WTC11 (cell line): Measurements from ENCODE around the gene KLK15. TPM values are rescaled to one million over a fixed set of nuclear protein-coding genes. Genes with fewer than 3 reads are reported as not detected.

Experiments
- ATAC-seq: fragments of 200-7000 bp; cut with Tn5 transposase; 2 replicates; pipeline ENCODE4 v1.10.0; 2021; ENCODE audit warnings: mild to moderate bottlenecking, moderate library complexity
- CTCF ChIA-PET: fragments of 300-600 bp; sonication (Branson Sonifier 250); formaldehyde crosslinking; loops from one replicate; lab custom pipeline; 2021; ENCODE audit warnings: antibody characterized with exemption; lab: Charles Lee
- POLR2A ChIA-PET: fragments of 350-600 bp; sonication (Branson Sonifier 250); formaldehyde crosslinking; loops from one replicate; lab custom pipeline; 2021; ENCODE audit warnings: antibody characterized with exemption; lab: Charles Lee
- DNase-seq: peaks from one replicate; pipeline ENCODE4 v3.0.0; 2021; ENCODE audit warnings: low spot score
- H3K27ac Mint-ChIP-seq: 2 replicates; pipeline ENCODE4 v1.8.0; 2021; ENCODE audit warnings: mixed read lengths
- H3K27me3 Mint-ChIP-seq: 2 replicates; pipeline ENCODE4 v1.8.0; 2021; ENCODE audit warnings: low read depth, mild to moderate bottlenecking, moderate library complexity, mixed read lengths
- H3K36me3 Mint-ChIP-seq: 2 replicates; pipeline ENCODE4 v1.8.0; 2021; ENCODE audit warnings: mixed read lengths
- H3K4me1 Mint-ChIP-seq: 2 replicates; pipeline ENCODE4 v1.8.0; 2022; ENCODE audit warnings: mixed read lengths
- H3K4me3 Mint-ChIP-seq: 2 replicates; pipeline ENCODE4 v1.8.0; 2021; ENCODE audit warnings: mild to moderate bottlenecking, moderate library complexity, mixed read lengths
- H3K9me3 Mint-ChIP-seq: 2 replicates; pipeline ENCODE4 v1.8.0; 2021; ENCODE audit warnings: mixed read lengths
- CREM ChIP-seq: sonication (generic); formaldehyde crosslinking; IDR thresholded peaks from 2 replicates; pipeline ENCODE4 v1.8.1; 2022; ENCODE audit warnings: mild to moderate bottlenecking, missing genetic modification reagents, moderate library complexity
- E2F1 ChIP-seq: sonication (generic); formaldehyde crosslinking; IDR thresholded peaks from 2 replicates; pipeline ENCODE4 v1.8.0; 2022; ENCODE audit warnings: mild to moderate bottlenecking, missing genetic modification reagents
- E2F4 ChIP-seq: sonication (generic); formaldehyde crosslinking; IDR thresholded peaks from 2 replicates; pipeline ENCODE4 v1.8.1; 2022; ENCODE audit warnings: low read depth, mild to moderate bottlenecking, moderate library complexity, missing genetic modification reagents, borderline replicate concordance
- FOXK1 ChIP-seq: sonication (generic); formaldehyde crosslinking; IDR thresholded peaks from 2 replicates; pipeline ENCODE4 v1.8.0; 2022; ENCODE audit warnings: mild to moderate bottlenecking, moderate library complexity, missing genetic modification reagents
- GTF2I ChIP-seq: fragments of 250-450 bp; sonication (Bioruptor Pico); conservative IDR thresholded peaks from 2 replicates; pipeline ENCODE4 v1.4.0; 2021; ENCODE audit warnings: mild to moderate bottlenecking
- HMGA2 ChIP-seq: fragments of 250-450 bp; sonication (Bioruptor Pico); IDR thresholded peaks from 2 replicates; pipeline ENCODE4 v1.4.0; 2021; ENCODE audit warnings: mild to moderate bottlenecking, moderate library complexity
- JUN ChIP-seq: sonication (generic); formaldehyde crosslinking; IDR thresholded peaks from 2 replicates; pipeline ENCODE4 v1.8.0; 2023; ENCODE audit warnings: mild to moderate bottlenecking, missing genetic modification reagents
- MAX ChIP-seq: sonication (generic); formaldehyde crosslinking; IDR thresholded peaks from 2 replicates; pipeline ENCODE4 v1.8.0; 2022; ENCODE audit warnings: mild to moderate bottlenecking, missing genetic modification reagents
- MYBL2 ChIP-seq: sonication (generic); formaldehyde crosslinking; IDR thresholded peaks from 2 replicates; pipeline ENCODE4 v1.8.1; 2023; ENCODE audit warnings: mild to moderate bottlenecking, moderate library complexity, missing genetic modification reagents
- NFYB ChIP-seq: sonication (generic); formaldehyde crosslinking; conservative IDR thresholded peaks from 2 replicates; pipeline ENCODE4 v1.8.0; 2022; ENCODE audit warnings: low read depth, missing genetic modification reagents
- NR1H2 ChIP-seq: sonication (generic); formaldehyde crosslinking; IDR thresholded peaks from 2 replicates; pipeline ENCODE4 v1.9.0; 2021; ENCODE audit warnings: mild to moderate bottlenecking, moderate library complexity, missing genetic modification reagents
- NR2C2 ChIP-seq: sonication (generic); formaldehyde crosslinking; IDR thresholded peaks from 2 replicates; pipeline ENCODE4 v1.8.0; 2022; ENCODE audit warnings: mild to moderate bottlenecking, missing genetic modification reagents
- SP1 ChIP-seq: sonication (generic); formaldehyde crosslinking; conservative IDR thresholded peaks from 2 replicates; pipeline ENCODE4 v1.8.1; 2022; ENCODE audit warnings: missing genetic modification reagents
- TEAD1 ChIP-seq: sonication (generic); formaldehyde crosslinking; IDR thresholded peaks from 2 replicates; pipeline ENCODE4 v1.8.0; 2022; ENCODE audit warnings: mild to moderate bottlenecking, missing genetic modification reagents
- ZNF219 ChIP-seq: sonication (generic); formaldehyde crosslinking; IDR thresholded peaks from 2 replicates; pipeline ENCODE4 v1.8.0; 2023; ENCODE audit warnings: missing genetic modification reagents, mild to moderate bottlenecking, borderline replicate concordance
- ZNF512 ChIP-seq: sonication (generic); formaldehyde crosslinking; IDR thresholded peaks from 2 replicates; pipeline ENCODE4 v1.8.1; 2022; ENCODE audit warnings: missing genetic modification reagents, borderline replicate concordance
- ZSCAN18 ChIP-seq: fragments of 250-450 bp; sonication (Bioruptor Pico); IDR thresholded peaks from 2 replicates; pipeline ENCODE4 v2.1.2; 2022; ENCODE audit warnings: mild to moderate bottlenecking, moderate library complexity
- total RNA-seq: library from RNA; stranded (reverse); gene quantifications from 3 replicates; pipeline ENCODE4 v1.2.3, GENCODE V29; 2021
- TF ChIP-seq, protein P1 (sequence below): sonication (generic); formaldehyde crosslinking; IDR thresholded peaks from 2 replicates; pipeline ENCODE4 v1.8.1; 2022; ENCODE audit warnings: mild to moderate bottlenecking, moderate library complexity, missing genetic modification reagents
- TF ChIP-seq, protein P2 (sequence below): sonication (generic); formaldehyde crosslinking; IDR thresholded peaks from 2 replicates; pipeline ENCODE4 v1.8.1; 2023; ENCODE audit warnings: mild to moderate bottlenecking, missing genetic modification reagents

The KLK15 gene
- total RNA-seq, 1 experiment from 2014 or later = not detected

DNA sequence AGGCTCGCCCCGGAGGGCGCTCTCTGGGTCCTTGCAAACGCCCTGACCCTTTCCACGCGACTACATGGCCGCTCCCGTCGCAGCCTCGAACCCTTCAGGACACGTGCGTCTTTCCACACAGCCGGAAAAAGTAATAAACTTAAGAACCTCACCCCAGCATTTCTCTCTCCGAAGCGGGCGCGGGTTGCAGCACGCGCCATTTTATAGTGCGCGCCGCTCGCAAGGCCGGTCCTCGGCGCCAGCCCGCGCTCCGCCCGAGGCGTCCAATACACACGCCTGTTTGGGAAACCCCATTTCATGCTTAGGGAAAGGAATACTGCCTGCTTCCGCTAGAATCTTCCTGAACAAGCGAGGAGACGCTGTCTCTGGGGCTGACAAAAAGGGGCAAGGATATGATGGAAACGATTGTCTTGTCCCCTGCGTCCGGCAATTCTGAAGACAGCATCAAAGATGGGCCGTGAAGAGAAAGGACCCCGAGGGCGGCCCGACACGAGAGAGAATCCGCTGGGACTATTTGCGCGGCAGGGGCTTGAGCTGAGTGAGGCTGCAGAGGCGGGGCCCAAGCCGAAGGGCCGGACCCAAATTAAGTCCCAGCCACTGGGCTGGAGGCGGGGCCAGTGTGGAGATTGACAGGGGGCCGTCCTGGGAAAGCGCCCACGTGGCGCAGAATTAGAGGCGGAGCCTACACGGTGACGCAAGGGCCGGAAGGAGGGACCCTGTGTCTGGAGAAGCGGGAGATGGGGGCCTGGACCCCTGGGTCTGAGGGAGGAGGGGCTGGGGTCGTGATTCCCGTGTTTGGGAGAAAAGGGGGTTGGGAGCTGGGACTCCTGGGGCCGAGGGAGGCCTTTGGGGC, 28.7 kb downstream of the KLK15 start (continued):
- TF ChIP-seq, protein P1, sequence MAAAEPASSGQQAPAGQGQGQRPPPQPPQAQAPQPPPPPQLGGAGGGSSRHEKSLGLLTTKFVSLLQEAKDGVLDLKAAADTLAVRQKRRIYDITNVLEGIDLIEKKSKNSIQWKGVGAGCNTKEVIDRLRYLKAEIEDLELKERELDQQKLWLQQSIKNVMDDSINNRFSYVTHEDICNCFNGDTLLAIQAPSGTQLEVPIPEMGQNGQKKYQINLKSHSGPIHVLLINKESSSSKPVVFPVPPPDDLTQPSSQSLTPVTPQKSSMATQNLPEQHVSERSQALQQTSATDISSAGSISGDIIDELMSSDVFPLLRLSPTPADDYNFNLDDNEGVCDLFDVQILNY (CRISPR knock-in tag) = peak; percentile 93
- TF ChIP-seq MYBL2 (CRISPR knock-in tag) (no peak), ZNF512 (CRISPR knock-in tag) (no peak), NR1H2 (CRISPR knock-in tag) (no peak), HMGA2 (CRISPR knock-in tag) (no peak), CREM (CRISPR knock-in tag) (0 out of 2 replicates have a peak, but pooled peaks have one; percentile 62), MAX (CRISPR knock-in tag) (peak; percentile 80), ZNF219 (peak; percentile 51; the same call in 1 of the 2 replicates), TEAD1 (CRISPR knock-in tag) (peak; percentile 85), NFYB (CRISPR knock-in tag) (no peak), ZSCAN18 (CRISPR knock-in tag) (no peak), NR2C2 (no peak), SP1 (CRISPR knock-in tag) (peak; percentile 69), E2F4 (peak; percentile 82; the same call in 1 of the 2 replicates), FOXK1 (CRISPR knock-in tag) (peak; percentile 63)

GRCh38 chr19:50803633-50804419, 29.5 kb downstream of the KLK15 start:
- H3K9me3 Mint-ChIP-seq = no peaks in the 10 kb centered on the region
- POLR2A ChIA-PET = no interaction called here
- H3K36me3 Mint-ChIP-seq = peaks cover 45% of the 10 kb centered on the region
- peak overlapping the region; percentile 100 for H3K27ac Mint-ChIP-seq
- CTCF ChIA-PET = interaction anchor here (1.2 to 2.6 kb wide), 3 partner anchors 20 to 285 kb away, joined by 3 to 13 read pairs (median 3); no protein-coding TSS in a partner anchor
- H3K4me1 Mint-ChIP-seq = peaks cover 25% of the 10 kb centered on the region
- ATAC-seq (peak; percentile 2; the same call in 1 of the 2 replicates), DNase-seq (peak; percentile 49)
- peak overlapping the region; percentile 96 for H3K4me3 Mint-ChIP-seq
- H3K27me3 Mint-ChIP-seq = peaks cover 20% of the 10 kb centered on the region
- TF ChIP-seq HMGA2 (CRISPR knock-in tag) (no peak), MYBL2 (CRISPR knock-in tag) (no peak), ZNF512 (CRISPR knock-in tag) (no peak), GTF2I (CRISPR knock-in tag) (no peak), E2F1 (CRISPR knock-in tag) (no peak), JUN (CRISPR knock-in tag) (no peak)
- TF ChIP-seq, protein P2, sequence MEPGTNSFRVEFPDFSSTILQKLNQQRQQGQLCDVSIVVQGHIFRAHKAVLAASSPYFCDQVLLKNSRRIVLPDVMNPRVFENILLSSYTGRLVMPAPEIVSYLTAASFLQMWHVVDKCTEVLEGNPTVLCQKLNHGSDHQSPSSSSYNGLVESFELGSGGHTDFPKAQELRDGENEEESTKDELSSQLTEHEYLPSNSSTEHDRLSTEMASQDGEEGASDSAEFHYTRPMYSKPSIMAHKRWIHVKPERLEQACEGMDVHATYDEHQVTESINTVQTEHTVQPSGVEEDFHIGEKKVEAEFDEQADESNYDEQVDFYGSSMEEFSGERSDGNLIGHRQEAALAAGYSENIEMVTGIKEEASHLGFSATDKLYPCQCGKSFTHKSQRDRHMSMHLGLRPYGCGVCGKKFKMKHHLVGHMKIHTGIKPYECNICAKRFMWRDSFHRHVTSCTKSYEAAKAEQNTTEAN (CRISPR knock-in tag) = 0 out of 2 replicates have a peak, but pooled peaks have one; percentile 36
- TF ChIP-seq, protein P1 (CRISPR knock-in tag) = no peak
